GM10847 (cell line): ENCODE measurements around the gene RNU1-1.
"Not testable (repeated sequence)": the region's sequence is repeated elsewhere in the genome, so short reads cannot be mapped to it uniquely, and the experiment has no call there.

Experiments used
- POLR2A ChIP-seq: IDR thresholded peaks from 2 replicates; pipeline ENCODE4 v1.6.1; 2011; ENCODE audit not compliant: insufficient read length; ENCODE audit errors: extremely low read depth

Gene RNU1-1

GRCh38 chr1:16514107-16515055, at the start of gene RNU1-1:
TSS of gene RNU1-1 (minus strand) at chr1:16514285.
- TF ChIP-seq POLR2A = not testable (repeated sequence)

DNA sequence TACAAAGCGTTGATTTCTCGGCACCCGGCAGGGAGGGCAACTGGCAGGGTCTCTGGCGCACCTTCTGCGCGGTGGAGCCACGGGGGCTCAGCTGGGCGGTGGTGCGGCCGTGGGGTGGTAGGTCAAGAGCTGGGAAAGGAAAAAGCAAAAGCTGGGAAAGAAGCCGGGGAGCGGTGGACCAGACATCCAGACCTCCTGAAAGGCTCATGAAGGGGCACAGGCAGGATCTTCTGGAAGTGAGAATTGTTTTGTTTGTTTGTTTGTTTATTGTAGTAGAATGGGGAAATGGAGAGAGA, 7.2 kb upstream of the RNU1-1 start:
- no peak for TF ChIP-seq POLR2A

GRCh38 chr1:16513412-16514106, 526 bp downstream of the RNU1-1 start:
- peak; percentile 32 for TF ChIP-seq POLR2A

DNA sequence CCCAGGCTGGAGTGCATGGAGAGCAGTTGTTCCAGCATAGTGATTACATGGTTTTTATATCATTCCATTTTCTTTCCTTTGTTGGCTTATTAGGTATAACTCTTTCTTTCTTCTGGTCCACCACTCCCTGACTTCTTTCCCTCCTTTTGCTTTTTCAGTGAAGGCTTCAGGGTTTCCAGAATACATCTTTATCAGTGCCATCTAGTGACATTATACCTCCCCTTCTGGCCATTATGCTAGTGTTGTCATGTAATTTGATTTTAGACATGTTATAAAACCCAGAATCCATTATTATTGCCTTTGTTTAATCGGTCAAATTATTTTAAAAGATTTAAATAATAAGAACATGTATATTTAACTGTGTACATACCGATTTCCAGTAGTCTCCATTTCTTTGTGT, 10.6 kb downstream of the RNU1-1 start:
- no peak for TF ChIP-seq POLR2A

DNA sequence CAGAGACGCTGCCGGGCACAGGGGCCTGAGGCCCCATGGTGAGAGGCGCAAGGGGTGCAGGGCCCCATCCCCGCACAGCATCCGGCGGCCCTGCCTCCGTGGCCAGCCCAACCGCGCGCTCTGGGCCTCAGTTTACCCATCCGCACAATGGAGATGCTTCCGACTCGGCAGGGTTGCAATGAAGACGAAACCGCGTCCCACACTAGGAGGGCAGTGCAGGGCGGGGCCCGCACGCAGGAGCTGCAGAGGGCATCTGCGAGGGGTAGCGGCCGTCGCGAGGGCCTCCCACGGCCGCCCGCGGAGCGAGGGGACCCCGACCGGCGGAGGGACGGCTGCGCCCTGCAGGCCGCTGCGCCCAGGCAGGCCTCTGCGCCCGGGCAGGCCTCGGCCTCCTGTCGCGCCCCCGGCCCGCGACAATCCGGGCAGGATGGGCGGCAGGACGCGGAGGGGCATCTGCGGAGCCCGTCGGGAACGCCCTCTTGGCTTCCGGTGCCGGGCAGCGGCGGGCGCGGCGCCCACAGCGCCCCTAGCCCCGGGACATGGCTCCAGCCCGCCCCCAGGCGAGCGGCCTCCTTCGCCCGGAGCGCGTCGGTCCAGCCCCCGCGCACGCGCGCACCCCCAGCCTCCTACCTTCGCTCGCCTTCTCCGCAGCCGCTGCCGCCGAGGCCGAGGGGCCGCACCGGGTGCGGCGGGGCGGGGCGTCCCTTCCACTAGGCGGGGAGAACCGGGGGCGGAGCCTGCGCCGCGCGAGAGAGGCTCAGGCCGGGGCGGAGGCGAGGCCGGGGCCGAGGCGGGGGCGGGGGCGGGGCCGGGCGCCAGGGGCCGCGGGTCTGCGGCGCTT, 15.3 kb downstream of the RNU1-1 start:
- no peak for TF ChIP-seq POLR2A

DNA sequence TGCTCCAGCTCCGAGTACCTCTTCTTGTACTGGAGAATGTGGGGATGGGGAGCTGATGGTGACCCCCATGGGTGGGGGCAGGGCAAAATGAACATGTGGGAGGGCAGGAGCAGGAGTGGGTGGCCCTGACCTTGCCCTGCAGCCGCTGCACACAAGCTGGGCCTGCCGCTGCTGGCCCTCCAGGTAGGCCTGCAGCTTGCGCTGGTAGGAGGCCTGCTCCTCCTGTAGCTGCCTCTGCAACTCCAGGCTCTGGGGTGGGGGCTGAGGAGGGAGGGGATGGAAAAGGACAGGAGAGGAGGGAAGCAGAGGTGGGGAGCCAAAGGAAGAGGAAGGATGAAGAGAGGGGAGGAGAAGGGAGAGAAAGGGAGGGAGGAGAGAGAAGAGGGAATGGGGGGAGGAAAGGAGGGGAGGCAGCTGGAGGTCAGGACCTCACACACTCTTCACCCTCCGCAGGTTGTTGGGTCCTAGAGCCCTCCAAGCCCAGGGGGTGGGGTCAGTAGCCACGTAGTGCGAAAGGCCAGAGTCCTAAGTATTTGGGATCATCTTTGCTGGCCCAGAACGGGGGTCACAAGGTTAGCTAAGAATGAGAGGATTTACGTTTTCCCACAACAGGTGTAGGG, 22.9 kb downstream of the RNU1-1 start:
- no peak for TF ChIP-seq POLR2A

DNA sequence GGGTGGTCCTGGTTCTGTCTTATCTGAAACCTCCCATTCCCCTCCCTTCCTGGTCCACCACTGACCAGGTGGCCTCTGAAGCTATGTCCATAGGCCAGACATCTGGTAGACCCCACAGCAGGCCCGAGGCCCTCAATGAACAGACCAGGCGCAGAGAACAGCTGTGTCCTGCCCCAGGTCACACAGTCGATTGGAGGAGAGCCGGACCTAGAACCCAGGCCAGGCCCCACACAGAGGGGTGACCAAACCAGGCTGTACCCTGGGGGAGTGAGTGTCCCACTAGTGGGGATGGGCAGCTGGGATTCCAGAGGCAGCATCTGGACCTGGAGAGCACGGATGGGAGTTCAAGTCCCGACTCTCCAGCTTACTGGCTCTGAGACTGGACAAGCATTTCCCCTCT, 29.2 kb downstream of the RNU1-1 start:
- TF ChIP-seq POLR2A = no peak

GRCh38 chr1:16484501-16484835, 29.6 kb downstream of the RNU1-1 start:
- TF ChIP-seq POLR2A = no peak

GRCh38 chr1:16478091-16478490, 36.0 kb downstream of the RNU1-1 start:
- no peak for TF ChIP-seq POLR2A

- no peak for TF ChIP-seq POLR2A
Measured at GRCh38 chr1:16474166-16474800, 39.8 kb downstream of the RNU1-1 start.

GRCh38 chr1:16468558-16468957, 45.5 kb downstream of the RNU1-1 start:
- no peak for TF ChIP-seq POLR2A

GRCh38 chr1:16464917-16465625, 49.0 kb downstream of the RNU1-1 start:
- no peak for TF ChIP-seq POLR2A
